Tibial nerve (tissue), 3 donors: Measurements from ENCODE around the gene LRCH4.

Source experiments
- POLR2A ChIP-seq, 2 donors: fragments of 450-650 bp; IDR thresholded peaks; one replicate each; pipeline ENCODE4 v1.6.1; 2017; ENCODE audit warnings: antibody characterized with exemption in 2 of 2, mild to moderate bottlenecking in 2 of 2, moderate library complexity in 2 of 2
- TF ChIP-seq, protein P1 (sequence below), 5 experiments: fragments of 200-600 bp in 3 of 5; fragments of 450-650 bp in 2 of 5; sonication (generic) in 3 of 5; IDR thresholded peaks; one replicate each; pipeline ENCODE4 v1.5.1; 2016 to 2019; ENCODE audit warnings: antibody characterized with exemption in 5 of 5, mild to moderate bottlenecking in 3 of 5, moderate library complexity in 2 of 5

DNA sequence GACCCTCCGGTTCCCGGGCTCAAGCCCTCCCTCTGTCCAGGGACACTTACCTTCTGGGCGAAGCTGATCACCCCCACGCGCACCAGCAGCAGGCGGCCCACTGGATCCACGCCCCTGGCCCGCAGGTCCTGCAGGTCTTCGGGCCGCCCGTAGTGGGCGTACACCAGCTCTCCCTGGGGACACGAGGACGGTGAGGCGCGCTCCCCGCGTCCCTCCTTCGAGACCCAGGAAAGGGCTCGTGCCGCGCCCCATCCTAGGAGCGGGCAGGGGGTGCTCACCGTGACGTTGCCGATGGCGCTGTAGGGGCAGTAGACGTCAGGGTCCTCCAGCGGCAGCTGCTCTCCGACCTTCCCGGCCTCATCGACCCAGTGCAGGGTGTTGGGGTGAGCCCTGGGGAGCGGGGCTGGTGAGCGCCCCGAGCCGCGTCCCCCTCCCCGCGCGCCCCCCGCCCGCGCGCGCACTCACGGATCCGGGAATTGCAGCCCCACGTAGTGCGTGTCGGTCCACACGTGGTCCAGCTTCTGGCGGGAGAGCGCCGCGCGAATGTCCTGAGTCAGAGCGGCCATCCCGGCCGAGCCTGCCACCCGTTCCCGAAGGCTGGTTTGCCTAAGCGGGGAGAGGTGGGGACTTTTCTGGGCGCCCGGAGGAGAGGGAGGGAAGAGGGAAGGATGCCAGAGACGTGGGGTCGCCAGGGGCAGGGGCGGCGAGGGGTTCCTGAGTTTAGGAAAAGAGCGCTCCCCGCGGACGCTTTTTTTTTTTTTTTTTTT, 47.2 kb upstream of the LRCH4 start:
- TF ChIP-seq, protein P1, sequence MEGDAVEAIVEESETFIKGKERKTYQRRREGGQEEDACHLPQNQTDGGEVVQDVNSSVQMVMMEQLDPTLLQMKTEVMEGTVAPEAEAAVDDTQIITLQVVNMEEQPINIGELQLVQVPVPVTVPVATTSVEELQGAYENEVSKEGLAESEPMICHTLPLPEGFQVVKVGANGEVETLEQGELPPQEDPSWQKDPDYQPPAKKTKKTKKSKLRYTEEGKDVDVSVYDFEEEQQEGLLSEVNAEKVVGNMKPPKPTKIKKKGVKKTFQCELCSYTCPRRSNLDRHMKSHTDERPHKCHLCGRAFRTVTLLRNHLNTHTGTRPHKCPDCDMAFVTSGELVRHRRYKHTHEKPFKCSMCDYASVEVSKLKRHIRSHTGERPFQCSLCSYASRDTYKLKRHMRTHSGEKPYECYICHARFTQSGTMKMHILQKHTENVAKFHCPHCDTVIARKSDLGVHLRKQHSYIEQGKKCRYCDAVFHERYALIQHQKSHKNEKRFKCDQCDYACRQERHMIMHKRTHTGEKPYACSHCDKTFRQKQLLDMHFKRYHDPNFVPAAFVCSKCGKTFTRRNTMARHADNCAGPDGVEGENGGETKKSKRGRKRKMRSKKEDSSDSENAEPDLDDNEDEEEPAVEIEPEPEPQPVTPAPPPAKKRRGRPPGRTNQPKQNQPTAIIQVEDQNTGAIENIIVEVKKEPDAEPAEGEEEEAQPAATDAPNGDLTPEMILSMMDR (IDR thresholded peaks at IDR 0.05), result peak in 2 of 5 experiments; percentile 33 to 39
- TF ChIP-seq POLR2A (IDR thresholded peaks at IDR 0.05), result no peak
